Stimulated activated CD4-positive, alpha-beta T cell treated with anti-CD3 and anti-CD28 coated beads, Interleukin-2, amount 100 ng/mL, for 24 hours (primary cell): Measurements from ENCODE around the gene MAST1.
"Not testable (repeated sequence)": the region's sequence is repeated elsewhere in the genome, so short reads cannot be mapped to it uniquely, and the experiment has no call there.

Experiments used
- DNase-seq, 2 donors: peaks; one replicate each; pipeline ENCODE4 v3.0.0-alpha.2; 2020

The MAST1 gene

GRCh38 chr19:12801466-12802266 lies 36.6 kb upstream of the MAST1 start, which contains the start of the genes PRDX2 and THSD8:
TSS of gene PRDX2 (minus strand) at chr19:12801800. CDS start at chr19:12801261, 539 bp downstream.
TSS of gene THSD8 (plus strand) at chr19:12802069. CDS start at chr19:12802072, 3 bp downstream.
- peak; percentile 79 to 86 for DNase-seq

- no peak for DNase-seq
Observed at GRCh38 chr19:12802267-12803106, 35.8 kb upstream of the MAST1 start.

GRCh38 chr19:12804051-12804450 lies 34.3 kb upstream of the MAST1 start:
- DNase-seq, result no peak

GRCh38 chr19:12806242-12807081 lies 31.9 kb upstream of the MAST1 start, which contains the start of gene RNASEH2A:
TSS of gene RNASEH2A (plus strand) at chr19:12806584. CDS start at chr19:12806674, 90 bp downstream.
- DNase-seq, result peak; percentile 88 to 91

- DNase-seq, result no peak
Observed at GRCh38 chr19:12815088-12815487, 23.2 kb upstream of the MAST1 start.

GRCh38 chr19:12817188-12817587 lies 21.1 kb upstream of the MAST1 start:
- not testable (repeated sequence) for DNase-seq

- not testable (repeated sequence) for DNase-seq
Observed at GRCh38 chr19:12817810-12818209, 20.5 kb upstream of the MAST1 start.

GRCh38 chr19:12821761-12822160 lies 16.6 kb upstream of the MAST1 start:
- DNase-seq, result no peak

GRCh38 chr19:12825254-12826131 lies 12.8 kb upstream of the MAST1 start:
- DNase-seq, result peak in 1 of 2 donors; percentile 58

GRCh38 chr19:12828494-12828893 lies 9.8 kb upstream of the MAST1 start:
- peak in 1 of 2 donors; percentile 56 for DNase-seq

GRCh38 chr19:12833418-12833737 lies 4.9 kb upstream of the MAST1 start:
- no peak for DNase-seq

GRCh38 chr19:12833738-12834565 lies 4.4 kb upstream of the MAST1 start:
- peak; percentile 47 to 52 for DNase-seq

GRCh38 chr19:12834566-12834943 lies 3.8 kb upstream of the MAST1 start, which contains the start of gene RTBDN:
TSS of gene RTBDN (minus strand) at chr19:12834579. CDS start at chr19:12829979, 4,600 bp downstream.
- no peak for DNase-seq

- peak in 1 of 2 donors; percentile 47 for DNase-seq
Observed at GRCh38 chr19:12834976-12835757, 3.1 kb upstream of the MAST1 start.

GRCh38 chr19:12836529-12836863 lies 1.8 kb upstream of the MAST1 start:
- no peak for DNase-seq

GRCh38 chr19:12837225-12837624 lies 1.1 kb upstream of the MAST1 start:
- DNase-seq, result no peak

- peak in 1 of 2 donors; percentile 22 for DNase-seq
Observed at GRCh38 chr19:12838886-12839756, 806 bp downstream of the MAST1 start.
